ENCODE results near the gene KPNA1.
"Not testable (repeated sequence)": the region's sequence is repeated elsewhere in the genome, so short reads cannot be mapped to it uniquely, and the experiment has no call there.

Gene KPNA1

DNA sequence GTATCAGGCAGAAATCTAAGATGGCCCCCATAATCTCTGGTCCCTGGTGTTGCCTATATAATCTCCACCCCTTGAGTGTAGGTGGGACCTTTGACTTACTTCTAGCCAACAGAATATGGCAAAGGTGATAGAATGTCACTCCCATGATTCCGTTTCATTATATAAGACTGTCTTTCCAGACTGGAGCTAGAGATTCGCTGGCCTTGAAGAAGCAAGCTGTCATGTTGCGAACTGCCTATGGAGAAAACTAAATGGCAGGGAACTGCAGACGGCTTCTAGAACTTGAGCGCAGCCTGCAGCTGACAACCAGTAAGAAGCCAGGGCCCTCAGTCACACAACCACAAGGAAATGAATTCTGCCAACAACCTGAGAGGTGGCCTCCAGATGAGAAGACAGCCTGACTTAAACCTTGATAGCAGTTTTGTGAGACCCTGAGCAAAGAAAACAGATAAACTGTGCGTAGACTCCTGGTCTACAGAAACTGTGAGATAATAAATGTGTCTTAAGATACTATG is 2.2 kb upstream of the KPNA1 start:
- no peak for DNase-seq

DNA sequence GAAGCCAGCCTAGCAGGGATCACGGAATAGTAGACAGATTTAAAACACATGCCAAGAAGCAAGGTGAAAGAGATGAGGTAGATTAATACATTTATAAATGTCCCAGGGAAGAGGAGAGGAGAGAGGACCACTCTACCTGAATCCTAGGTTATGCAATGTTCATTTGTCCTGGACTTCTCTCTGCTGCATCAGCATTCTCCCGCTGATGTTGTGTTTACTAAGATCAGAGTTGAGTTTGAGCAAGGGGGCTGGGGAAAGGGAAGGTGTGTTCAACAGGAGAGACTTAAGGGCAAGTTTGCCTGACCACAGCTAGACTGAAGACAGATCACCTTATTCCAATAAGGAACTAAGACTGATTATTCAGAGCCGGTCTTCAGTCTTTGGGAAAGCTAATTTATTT is 1.1 kb upstream of the KPNA1 start:
- no peak for DNase-seq

DNA sequence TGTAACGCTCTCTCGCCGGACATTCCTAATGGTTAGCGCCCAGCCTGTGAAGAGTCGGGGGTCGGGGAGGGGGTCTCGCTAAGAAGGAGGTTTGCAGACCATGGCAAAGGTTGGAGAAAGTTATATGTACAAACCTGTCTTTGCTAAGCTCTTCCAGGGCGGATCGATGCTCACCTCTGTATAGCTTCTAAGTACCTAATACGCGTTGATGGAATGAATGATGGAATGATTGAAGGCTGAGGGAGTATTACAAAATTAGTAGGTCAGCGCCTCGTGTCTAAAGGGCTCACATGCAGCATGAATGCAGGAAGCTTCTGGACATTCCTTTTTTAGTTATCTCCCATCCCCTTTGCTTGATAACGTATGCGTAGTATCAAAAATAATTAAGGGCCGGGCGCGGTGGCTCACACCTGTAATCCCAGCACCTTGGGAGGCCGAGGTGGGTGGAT is 305 bp upstream of the KPNA1 start:
- no peak for DNase-seq

DNA sequence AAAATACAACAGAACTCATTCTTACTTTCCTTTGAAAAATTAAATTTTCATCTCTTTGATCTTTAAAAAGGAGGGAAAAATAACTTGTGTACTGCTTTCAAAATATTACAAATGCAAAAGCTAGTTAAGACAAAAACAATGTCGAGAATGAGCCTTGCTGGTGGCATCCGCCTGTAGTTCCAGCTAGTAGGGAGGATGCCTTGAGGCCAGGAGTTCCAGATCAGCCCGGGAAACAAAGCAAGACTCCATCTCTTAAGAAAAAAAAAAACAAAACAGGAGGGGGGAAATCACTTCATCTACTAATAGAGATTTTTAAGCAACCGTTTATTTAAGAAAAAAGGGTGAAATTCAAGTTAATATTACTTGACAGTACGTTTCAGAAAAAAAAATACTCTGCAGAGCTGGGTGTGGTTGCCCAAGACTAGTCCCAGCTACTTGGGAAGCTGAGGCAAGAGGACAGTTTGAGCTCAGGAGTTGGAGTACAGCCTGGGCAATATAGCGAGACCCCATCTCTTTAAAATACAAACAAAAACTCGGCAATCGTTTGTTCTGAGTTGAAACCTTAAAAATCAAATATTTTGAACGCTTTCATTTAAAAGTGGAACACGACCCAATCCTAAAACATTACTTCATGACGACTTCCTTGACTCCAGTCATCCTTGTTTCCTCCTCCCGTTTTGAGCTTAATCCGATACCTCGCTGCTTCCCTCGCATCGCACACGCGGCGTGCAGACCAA is 1.2 kb downstream of the KPNA1 start:
- no peak for DNase-seq

DNA sequence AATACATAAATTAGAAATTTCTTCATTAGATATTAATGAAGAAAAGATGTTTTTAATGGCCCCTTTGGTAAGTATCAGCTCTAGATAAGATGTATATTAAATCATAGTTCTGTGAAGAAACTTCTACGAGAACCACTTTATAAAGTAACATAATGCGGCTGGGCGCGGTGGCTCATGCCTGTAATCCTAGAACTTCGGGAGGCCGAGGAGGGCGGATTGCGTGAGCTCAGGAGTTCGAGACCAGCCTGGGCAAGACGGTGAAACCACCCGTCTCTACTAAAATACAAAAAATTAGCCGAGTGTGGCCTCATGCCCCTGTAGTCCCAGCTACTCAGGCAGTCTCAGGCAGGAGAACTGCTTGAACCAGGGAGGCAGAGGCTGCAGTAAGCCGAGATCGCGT is 2.5 kb downstream of the KPNA1 start:
- DNase-seq = no peak

DNA sequence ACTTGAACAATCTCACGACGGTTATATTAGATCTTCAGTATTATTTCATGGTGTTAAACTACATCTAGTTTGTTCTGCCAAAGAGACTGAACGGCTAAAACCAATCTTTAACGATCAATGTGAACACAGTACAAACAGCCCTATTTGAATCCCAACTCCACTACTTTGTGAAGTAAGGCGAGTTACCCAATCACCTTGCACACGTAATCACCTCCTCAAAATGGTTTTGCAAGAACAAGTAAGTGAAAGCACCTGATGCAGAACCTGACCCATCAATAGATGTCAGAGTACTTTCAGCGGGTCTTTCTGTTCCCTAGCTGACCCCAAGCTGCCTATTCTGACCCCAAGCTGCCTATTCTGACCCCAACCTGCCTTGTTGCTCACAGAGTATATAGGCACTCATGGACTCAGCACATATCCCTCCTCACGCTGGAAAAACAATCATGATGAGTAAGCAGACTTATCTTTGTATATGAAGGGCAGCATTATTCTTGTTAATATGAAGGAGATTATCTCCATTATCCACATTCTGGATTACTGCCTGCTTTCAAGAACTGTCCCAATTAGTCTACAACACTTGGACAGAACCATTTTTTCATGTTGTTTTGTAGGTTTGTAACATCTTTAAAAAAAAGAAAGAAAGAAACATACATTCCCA is 3.7 kb downstream of the KPNA1 start:
- no peak for DNase-seq

DNA sequence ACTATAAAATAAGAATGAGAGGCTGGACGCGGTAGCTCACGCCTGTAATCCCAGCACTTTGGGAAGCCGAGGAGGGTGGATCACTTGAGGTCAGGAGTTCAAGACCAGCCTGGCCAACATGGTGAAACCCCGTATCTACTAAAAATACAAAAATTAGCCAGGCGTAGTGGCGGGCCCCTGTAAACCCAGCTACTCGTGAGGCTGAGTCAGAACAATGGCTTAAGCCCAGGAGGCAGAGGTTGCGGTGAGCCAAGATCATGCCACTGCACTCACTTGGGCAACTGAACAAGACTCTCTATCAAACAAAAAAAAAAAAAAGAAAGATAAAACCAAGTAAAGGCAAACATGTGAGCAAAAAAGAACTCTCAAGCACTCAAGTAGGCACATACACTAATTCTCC is 5.8 kb downstream of the KPNA1 start:
- DNase-seq = not testable (repeated sequence)

DNA sequence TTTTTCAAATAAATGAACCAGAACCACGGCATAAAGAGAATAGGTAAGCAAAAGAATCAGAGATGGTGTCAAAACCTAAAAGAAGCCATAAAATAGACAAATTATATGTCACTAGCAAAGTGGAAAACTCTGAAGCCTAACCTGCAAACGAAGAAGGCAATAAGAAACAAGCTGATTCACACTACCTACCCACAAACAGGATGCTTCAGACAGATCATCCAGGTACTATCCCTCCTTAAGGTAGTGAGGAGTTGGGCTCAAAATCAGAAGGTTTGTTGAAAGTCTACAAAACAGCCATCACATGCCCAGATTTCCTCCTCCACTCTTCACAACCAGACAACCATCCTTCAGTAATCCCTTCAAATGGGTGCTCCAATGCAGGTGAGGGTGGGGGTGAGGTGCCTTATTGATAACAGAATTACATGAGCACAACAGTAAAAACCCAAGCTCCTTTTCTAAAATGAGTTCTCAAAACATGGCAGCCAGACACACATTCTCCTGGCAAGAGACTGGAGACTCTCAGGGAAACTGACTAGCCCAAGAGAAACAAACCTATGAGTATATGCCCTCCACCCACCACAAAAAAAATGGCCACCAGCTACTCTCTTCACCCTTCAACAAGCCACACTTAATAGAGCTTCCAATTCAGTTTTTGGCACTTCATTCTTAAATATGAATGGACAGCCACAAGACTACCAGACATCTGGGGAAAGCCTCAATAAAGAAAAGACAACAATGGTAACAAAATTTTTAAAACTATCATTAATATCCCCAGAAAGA is 6.4 kb downstream of the KPNA1 start:
- DNase-seq = no peak

DNA sequence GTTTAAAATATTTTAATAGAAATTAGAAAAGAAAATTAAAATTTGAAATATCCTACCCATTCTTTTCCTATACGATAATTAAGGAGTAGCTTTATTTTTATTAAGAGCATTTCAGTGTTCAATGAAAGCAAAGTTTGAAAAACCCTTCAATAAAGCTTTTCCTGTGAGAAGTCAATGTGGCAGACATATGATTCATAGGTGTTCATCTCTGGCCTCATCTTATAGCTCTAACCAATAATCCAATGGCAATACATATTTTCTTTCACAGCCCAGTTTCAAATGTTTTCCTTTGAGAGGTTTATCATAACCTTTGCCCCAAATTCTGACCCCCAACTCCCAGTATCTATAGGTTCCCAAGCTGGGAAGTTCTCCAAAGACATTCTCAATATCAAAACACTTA is 8.3 kb downstream of the KPNA1 start:
- no peak for DNase-seq

DNA sequence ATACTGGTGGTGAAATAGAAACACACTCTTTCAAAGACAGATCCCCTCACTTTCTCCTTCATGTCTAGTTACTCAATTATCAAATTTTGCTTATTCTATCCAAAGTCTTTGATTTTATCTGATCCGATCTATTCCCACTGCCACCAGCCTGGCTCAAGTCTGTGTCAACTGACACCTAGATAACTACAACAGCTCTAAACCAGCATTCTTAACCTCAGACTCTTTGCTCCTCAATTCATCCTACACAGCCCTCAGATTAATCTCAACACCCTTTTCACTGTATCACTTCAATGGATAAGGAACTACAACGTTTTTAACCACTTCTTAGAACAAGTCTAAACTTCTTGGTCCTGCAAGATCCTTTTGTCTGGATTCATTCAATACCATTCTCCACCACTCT is 9.1 kb downstream of the KPNA1 start:
- no peak for DNase-seq

DNA sequence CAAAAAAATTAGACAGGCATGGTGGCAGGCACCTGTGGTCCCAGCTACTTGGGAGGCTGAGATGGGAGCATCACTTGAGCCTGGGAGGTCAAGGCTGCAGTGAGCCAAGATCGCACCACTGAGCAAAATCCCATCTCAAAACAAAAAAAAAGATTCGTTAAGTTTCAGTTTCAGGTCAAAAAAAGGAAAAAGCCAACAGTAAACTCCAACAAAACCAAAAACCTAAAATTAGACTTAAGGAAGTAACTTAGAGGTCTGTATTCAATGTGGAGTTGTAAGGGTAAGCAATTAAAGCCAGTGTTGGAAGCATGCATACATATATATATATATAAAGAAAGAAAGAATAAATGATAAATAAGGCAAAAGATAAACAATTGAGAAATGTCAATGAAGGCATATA is 11.8 kb downstream of the KPNA1 start:
- no peak for DNase-seq

DNA sequence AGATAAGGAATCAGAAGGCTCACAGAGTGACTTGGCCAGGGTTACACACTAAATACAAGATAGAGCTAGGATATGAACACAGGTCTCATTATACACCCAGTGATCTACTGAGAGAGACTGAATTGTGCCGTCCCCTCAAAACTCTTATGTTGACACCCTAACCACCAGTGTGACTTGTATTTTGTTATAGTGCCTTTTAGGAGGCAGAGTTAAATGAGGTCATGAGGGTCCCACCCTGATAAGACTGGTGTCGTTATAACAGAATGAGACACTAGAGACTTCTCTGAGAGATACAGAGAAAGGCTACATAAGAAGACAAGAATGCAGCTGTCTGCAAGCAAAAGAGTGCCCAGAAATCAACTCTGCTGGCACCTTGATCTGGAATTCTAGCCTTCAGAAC is 12.6 kb downstream of the KPNA1 start:
- DNase-seq = no peak

DNA sequence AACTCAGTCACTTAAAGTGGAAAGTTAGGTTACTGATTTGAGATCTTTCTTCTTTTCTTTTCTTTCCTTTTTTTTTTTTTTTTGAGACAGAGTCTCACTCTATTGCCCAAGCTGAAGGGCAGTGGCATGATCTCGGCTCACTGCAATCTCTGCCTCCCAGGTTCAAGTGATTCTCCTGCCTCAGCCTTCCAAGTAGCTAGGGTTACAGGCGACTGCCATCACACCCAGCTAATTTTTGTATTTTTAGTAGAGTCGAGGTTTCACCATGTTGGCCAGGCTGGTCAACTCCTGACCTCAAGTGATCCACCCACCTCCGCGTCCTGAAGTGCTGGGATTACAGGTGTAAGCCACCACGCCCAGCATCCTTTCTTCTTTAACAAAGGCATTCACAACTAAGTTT is 13.8 kb downstream of the KPNA1 start:
- not testable (repeated sequence) for DNase-seq

DNA sequence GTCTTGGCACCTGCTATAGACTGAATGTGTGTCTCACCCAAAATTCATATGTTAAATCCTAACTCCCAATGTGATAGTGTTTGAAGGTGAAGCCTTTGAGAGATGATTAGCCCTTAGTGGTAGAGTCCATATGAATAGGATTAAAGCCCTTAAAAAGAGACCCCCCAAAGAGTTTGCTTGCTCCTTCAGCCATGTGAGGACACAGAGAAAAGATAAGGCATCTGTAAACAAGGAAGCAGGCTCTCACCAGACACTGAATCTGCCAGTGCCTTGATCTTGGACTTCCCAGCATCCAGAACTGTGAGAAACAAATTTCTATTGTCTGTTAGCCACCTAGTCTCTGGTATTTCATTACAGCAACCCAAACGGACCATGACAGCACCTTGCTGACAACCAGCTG is 16.6 kb downstream of the KPNA1 start:
- no peak for DNase-seq

DNA sequence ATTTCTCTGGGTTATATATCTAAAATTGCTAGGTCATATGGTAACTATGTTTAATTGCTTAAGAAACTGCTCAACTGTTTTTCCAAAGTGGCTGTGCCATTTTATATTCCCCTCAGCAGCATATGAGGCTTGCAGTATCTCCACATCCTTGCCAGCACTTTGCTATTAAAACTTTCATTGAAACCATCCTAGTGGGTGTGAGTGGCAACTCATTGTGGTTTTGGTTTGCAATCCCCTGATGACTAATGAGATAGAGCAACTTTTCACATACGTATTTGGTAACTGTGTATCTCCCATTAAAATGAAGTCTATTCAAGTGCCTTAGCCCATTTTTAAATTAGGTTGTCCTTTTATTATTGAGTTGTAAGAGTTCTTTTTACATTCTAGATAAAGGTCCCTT is 17.3 kb downstream of the KPNA1 start:
- DNase-seq = no peak

DNA sequence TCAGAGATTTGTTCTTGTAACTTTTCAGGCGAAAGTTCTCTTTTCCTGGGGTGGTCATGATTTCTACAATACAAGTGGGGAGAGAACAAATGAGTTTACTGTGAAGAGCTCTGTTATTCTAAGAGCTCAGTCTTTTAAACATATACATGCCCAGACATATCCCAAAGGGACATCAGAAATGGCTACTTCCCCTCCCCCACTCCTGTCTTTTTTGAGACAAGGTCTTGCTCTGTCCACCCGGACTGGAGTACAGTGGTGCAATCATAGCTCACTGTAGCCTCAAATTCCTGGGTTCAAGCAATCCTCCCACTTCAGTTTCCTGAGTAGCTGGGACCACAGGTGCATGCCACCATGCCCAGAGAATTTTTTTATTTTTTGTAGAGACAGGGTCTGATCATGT is 18.2 kb downstream of the KPNA1 start:
- DNase-seq = no peak

DNA sequence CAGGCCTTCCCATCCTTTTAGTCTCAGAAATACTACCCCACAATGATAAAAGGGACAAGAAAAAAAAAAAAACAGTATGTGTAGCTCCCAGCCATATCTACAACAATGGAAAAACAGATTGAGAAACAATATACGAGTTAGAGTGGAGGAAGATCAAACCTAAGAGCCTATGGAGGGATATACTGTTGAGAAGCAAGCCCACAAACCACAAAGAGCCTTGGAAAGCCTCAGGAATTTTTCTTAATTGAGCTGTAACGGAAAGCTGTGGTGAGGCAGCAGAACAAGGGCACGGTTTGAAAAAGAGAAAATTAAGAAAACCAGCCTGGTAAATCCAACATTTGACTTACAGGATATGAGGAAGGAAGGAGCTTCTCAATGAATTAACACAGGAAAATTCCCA is 21.4 kb downstream of the KPNA1 start:
- no peak for DNase-seq

DNA sequence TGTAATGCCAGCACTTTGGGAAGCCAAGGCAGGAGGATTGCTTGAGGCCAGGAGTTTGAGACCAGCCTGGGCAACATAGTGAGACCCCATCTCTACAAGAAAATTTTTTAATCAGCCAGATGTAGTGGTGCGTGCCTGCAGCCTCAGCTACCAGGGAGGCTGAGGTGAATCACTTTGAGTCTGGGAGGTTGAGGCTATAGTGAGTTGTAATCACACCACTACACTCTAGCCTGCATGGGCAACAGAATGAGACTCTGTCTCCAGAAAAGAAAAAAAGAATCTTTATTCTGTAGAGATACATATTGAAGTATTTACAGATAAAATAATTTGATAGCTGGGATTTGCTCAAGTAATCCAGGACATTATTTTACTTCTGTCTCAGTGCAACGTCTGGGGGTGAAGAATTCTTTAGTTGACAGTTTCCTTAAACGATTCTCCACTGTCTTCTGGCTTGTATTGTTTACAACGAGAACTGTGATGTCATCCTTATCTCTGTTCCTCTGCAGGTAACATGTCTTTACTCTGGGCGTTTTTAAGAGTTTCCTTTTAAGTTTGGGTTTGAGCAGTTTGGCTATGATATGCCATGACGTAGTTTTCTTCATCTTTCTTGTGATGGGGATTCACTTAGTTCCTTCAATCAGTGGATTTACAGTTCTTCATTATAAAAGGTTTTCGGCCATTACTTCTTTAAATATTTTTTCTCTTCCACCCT is 26.3 kb downstream of the KPNA1 start:
- no peak for DNase-seq

DNA sequence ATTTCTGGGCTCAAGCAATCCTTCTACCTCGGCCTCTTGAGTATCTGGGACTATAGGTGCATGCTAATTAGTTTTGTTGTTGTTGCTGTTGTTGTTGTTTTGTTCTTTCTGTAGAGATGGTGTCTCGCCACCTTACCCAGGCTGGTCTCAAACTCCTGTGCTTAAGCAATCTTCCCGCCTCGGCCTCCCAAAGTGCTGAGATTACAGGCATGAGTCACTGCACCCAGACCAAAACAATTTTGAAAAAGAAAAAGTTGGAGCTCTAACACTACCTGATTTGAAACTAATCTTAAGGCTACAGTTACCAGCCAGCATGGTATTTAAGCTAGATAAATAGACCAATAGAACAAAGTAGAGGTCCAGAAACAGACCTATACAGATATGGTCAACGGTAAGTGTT is 29.8 kb downstream of the KPNA1 start:
- DNase-seq = no peak

DNA sequence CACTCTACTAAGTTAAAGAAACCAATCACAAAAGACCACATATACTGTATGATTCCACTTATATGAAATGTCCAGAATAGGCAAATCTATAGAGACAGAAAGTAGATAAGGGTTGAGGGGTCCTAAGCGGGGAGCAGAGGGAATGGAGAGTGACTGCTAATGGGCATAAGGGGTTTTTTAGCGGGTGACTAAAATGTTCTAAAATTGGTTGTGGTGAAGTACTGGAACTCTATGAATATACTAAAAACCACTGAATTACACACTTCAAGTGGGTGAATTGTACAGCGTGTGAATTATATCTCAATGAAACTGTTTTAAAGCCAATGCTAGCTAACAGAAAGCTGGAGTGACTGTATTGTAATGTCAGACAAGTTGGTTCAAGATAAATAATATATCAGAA is 33.3 kb downstream of the KPNA1 start:
- DNase-seq = no peak

DNA sequence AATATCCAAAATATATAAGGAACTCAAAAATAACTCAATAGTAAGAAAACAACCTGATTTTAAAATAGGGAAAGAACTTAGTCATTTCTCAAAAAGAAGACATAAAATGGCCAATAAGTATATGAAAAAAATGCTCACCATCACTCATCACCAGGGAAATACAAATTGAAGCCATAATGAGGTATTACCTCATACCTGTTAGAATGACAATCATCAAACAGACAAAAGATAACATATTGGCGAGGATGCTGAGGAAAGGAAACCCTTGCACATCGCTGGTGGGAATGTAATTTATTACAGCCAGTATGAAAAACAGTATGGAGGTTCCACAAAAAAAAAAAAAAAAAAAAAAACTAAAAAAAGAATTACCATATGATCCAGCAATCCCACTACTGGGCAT is 38.2 kb downstream of the KPNA1 start:
- DNase-seq = no peak

DNA sequence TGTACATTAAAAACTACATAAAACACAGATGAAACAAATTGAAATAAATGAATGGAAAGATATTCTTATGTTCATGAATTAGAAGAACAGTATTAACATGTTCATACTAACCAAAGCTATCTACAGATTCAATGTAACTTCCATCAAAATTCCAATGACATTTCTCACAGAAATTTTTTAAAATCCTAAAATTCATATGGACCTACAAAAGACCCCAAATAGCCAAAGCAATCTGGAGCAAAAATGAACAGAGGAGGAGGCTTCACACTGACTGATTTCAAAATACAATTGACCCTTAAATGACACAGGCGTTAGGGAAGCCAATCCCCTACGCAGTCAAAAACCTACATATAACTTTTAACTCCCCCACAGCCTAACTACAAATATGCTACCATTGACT is 39.4 kb downstream of the KPNA1 start:
- DNase-seq = no peak

DNA sequence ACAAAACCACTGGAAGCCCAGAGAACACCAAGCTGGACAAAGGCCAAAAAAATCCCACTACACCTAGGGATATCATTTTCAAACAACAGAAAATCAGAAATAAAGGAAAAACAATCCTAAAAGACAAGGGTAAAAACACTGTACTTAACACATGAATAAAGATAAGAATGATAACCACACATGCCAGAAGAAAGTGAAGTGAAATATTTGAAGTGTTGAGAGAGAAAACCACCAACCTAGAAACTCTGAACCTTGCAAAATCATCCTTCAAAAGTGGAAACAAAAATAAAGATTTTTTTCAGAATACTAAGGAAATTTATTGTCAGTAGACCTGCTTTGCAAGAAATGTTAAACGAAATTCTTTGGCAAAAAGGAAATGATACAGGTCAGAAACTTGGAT is 45.1 kb downstream of the KPNA1 start:
- DNase-seq = no peak

All from cerebellar nuclear complex (tissue), 1 donor.